ENCODE data around the gene NAXD. TPM values are rescaled to one million over a fixed set of nuclear protein-coding genes. Genes with fewer than 3 reads are reported as not detected.

NAXD gene
- total and polyA plus RNA-seq, 4 experiments from 2014 or later = 20.4 to 33.4 (median 26.5) TPM

- H3K9me3 ChIP-seq (ENCODE audit: control insufficient read depth in 1 of 2, low read length in 2 of 2) = no peaks in the 10 kb centered on the region
- no peaks in the 10 kb centered on the region for H3K27me3 Mint-ChIP-seq
- H3K27ac Mint-ChIP-seq = no peak overlapping the region
- peaks cover 35 to 75% of the 10 kb centered on the region in 2 donors for H3K36me3 Mint-ChIP-seq
- peaks cover 3 to 15% (median 6%) of the 10 kb centered on the region in 4 donors for H3K4me1 Mint-ChIP-seq
- H3K4me1 ChIP-seq (ENCODE audit: insufficient read depth, low read length) = no peaks in the 10 kb centered on the region
- ChIA-PET POLR2A (ENCODE audit: partially characterized antibody) (no interaction called here), CTCF (ENCODE audit: partially characterized antibody) (interaction anchor here (2.5 kb wide), 1 partner anchor 9 kb away, joined by 8 read pairs; no protein-coding TSS in a partner anchor)
- no peak overlapping the region for H3K4me3 Mint-ChIP-seq
- H3K36me3 ChIP-seq (ENCODE audit: insufficient read depth, low read length) = peaks cover 48% of the 10 kb centered on the region
- H3K9me3 Mint-ChIP-seq = no peaks in the 10 kb centered on the region
- H3K27me3 ChIP-seq (ENCODE audit: insufficient read depth, low read length) = no peaks in the 10 kb centered on the region
- no peak overlapping the region for H3K27ac ChIP-seq (ENCODE audit: low read depth, low read length)
- intact Hi-C loops (cut with micrococcal nuclease) = no loop called here
- H3K4me3 ChIP-seq (ENCODE audit: low read length in 2 of 2) = no peak overlapping the region
- DNase-seq = no peak
Observed at GRCh38 chr13:110636053-110636475, 20.7 kb downstream of the NAXD start.

GRCh38 chr13:110636701-110637201, 21.4 kb downstream of the NAXD start:
- Mint-ChIP-seq H3K27me3 (no peaks in the 10 kb centered on the region), H3K4me3 (no peak overlapping the region), H3K9me3 (no peaks in the 10 kb centered on the region), H3K27ac (no peak overlapping the region), H3K36me3 (peaks cover 36 to 77% of the 10 kb centered on the region in 2 donors), H3K4me1 (peaks cover 1 to 10% (median 5%) of the 10 kb centered on the region in 4 donors)
- intact Hi-C loops (cut with micrococcal nuclease) = no loop called here
- POLR2A ChIA-PET (ENCODE audit: partially characterized antibody) = no interaction called here
- Histone ChIP-seq H3K27ac (ENCODE audit: low read depth, low read length) (no peak overlapping the region), H3K36me3 (ENCODE audit: insufficient read depth, low read length) (peaks cover 52% of the 10 kb centered on the region), H3K9me3 (ENCODE audit: control insufficient read depth in 1 of 2, low read length in 2 of 2) (no peaks in the 10 kb centered on the region), H3K4me3 (ENCODE audit: low read length in 2 of 2) (no peak overlapping the region), H3K4me1 (ENCODE audit: insufficient read depth, low read length) (no peaks in the 10 kb centered on the region), H3K27me3 (ENCODE audit: insufficient read depth, low read length) (no peaks in the 10 kb centered on the region)
- CTCF ChIA-PET (ENCODE audit: partially characterized antibody) = interaction anchor here (2.5 kb wide), 1 partner anchor 8 kb away, joined by 8 read pairs; no protein-coding TSS in a partner anchor
- no peak for DNase-seq

GRCh38 chr13:110637275-110637674, 21.9 kb downstream of the NAXD start:
- H3K36me3 ChIP-seq (ENCODE audit: insufficient read depth, low read length) = peaks cover 52% of the 10 kb centered on the region
- no peak for DNase-seq
- H3K4me3 ChIP-seq (ENCODE audit: low read length in 2 of 2) = no peak overlapping the region
- H3K36me3 Mint-ChIP-seq = peaks cover 36 to 72% of the 10 kb centered on the region in 2 donors
- peaks cover 1 to 6% (median 2%) of the 10 kb centered on the region in 4 donors for H3K4me1 Mint-ChIP-seq
- no peaks in the 10 kb centered on the region for H3K4me1 ChIP-seq (ENCODE audit: insufficient read depth, low read length)
- H3K9me3 ChIP-seq (ENCODE audit: control insufficient read depth in 1 of 2, low read length in 2 of 2) = no peaks in the 10 kb centered on the region
- H3K9me3 Mint-ChIP-seq = no peaks in the 10 kb centered on the region
- peak overlapping the region in 2 of 7 donors; percentile 47 to 57 for H3K27ac Mint-ChIP-seq
- no peak overlapping the region for H3K27ac ChIP-seq (ENCODE audit: low read depth, low read length)
- H3K4me3 Mint-ChIP-seq = no peak overlapping the region
- no peaks in the 10 kb centered on the region for H3K27me3 Mint-ChIP-seq
- no peaks in the 10 kb centered on the region for H3K27me3 ChIP-seq (ENCODE audit: insufficient read depth, low read length)
- CTCF ChIA-PET (ENCODE audit: partially characterized antibody) = interaction anchor here (2.5 kb wide), 1 partner anchor 8 kb away, joined by 8 read pairs; no protein-coding TSS in a partner anchor
- POLR2A ChIA-PET (ENCODE audit: partially characterized antibody) = no interaction called here
- intact Hi-C loops (cut with micrococcal nuclease) = no loop called here

GRCh38 chr13:110637747-110638146, 22.4 kb downstream of the NAXD start:
- no peaks in the 10 kb centered on the region for H3K9me3 Mint-ChIP-seq
- CTCF ChIA-PET (ENCODE audit: partially characterized antibody) = no interaction called here
- POLR2A ChIA-PET (ENCODE audit: partially characterized antibody) = no interaction called here
- no peak overlapping the region for H3K4me3 Mint-ChIP-seq
- H3K36me3 ChIP-seq (ENCODE audit: insufficient read depth, low read length) = peaks cover 54% of the 10 kb centered on the region
- DNase-seq = no peak
- no peaks in the 10 kb centered on the region for H3K27me3 Mint-ChIP-seq
- no peaks in the 10 kb centered on the region for H3K4me1 ChIP-seq (ENCODE audit: insufficient read depth, low read length)
- H3K9me3 ChIP-seq (ENCODE audit: control insufficient read depth in 1 of 2, low read length in 2 of 2) = no peaks in the 10 kb centered on the region
- peaks cover 36 to 69% of the 10 kb centered on the region in 2 donors for H3K36me3 Mint-ChIP-seq
- no peak overlapping the region for H3K4me3 ChIP-seq (ENCODE audit: low read length in 2 of 2)
- peaks cover 0 to 1% (median under 1%) of the 10 kb centered on the region in 4 donors for H3K4me1 Mint-ChIP-seq
- intact Hi-C loops (cut with micrococcal nuclease) = no loop called here
- peak overlapping the region in 2 of 7 donors; percentile 47 to 57 for H3K27ac Mint-ChIP-seq
- H3K27me3 ChIP-seq (ENCODE audit: insufficient read depth, low read length) = no peaks in the 10 kb centered on the region
- H3K27ac ChIP-seq (ENCODE audit: low read depth, low read length) = no peak overlapping the region

- Histone ChIP-seq H3K9me3 (ENCODE audit: control insufficient read depth in 1 of 2, low read length in 2 of 2) (no peaks in the 10 kb centered on the region), H3K4me3 (ENCODE audit: low read length in 2 of 2) (no peak overlapping the region), H3K36me3 (ENCODE audit: insufficient read depth, low read length) (peaks cover 56% of the 10 kb centered on the region), H3K27ac (ENCODE audit: low read depth, low read length) (no peak overlapping the region), H3K4me1 (ENCODE audit: insufficient read depth, low read length) (no peaks in the 10 kb centered on the region), H3K27me3 (ENCODE audit: insufficient read depth, low read length) (no peaks in the 10 kb centered on the region)
- intact Hi-C loops (cut with micrococcal nuclease) = no loop called here
- ChIA-PET POLR2A (ENCODE audit: partially characterized antibody) (no interaction called here), CTCF (ENCODE audit: partially characterized antibody) (no interaction called here)
- Mint-ChIP-seq H3K4me1 (peaks cover 0 to 1% (median 0%) of the 10 kb centered on the region in 4 donors), H3K9me3 (no peaks in the 10 kb centered on the region), H3K27me3 (no peaks in the 10 kb centered on the region), H3K4me3 (no peak overlapping the region), H3K27ac (peak overlapping the region in 1 of 7 donors; percentile 30), H3K36me3 (peaks cover 41 to 74% of the 10 kb centered on the region in 2 donors)
- no peak for DNase-seq
Observed at GRCh38 chr13:110638257-110638656, 22.9 kb downstream of the NAXD start.

- CTCF ChIA-PET (ENCODE audit: partially characterized antibody) = no interaction called here
- no peak for DNase-seq
- Mint-ChIP-seq H3K4me3 (no peak overlapping the region), H3K27me3 (no peaks in the 10 kb centered on the region), H3K36me3 (peaks cover 43 to 79% of the 10 kb centered on the region in 2 donors), H3K9me3 (peaks cover 0 to 2% (median 0%) of the 10 kb centered on the region in 8 donors), H3K27ac (peak overlapping the region in 4 of 7 donors; percentile 4 to 74 (median 28)), H3K4me1 (no peaks in the 10 kb centered on the region)
- Histone ChIP-seq H3K27me3 (ENCODE audit: insufficient read depth, low read length) (no peaks in the 10 kb centered on the region), H3K9me3 (ENCODE audit: control insufficient read depth in 1 of 2, low read length in 2 of 2) (no peaks in the 10 kb centered on the region), H3K27ac (ENCODE audit: low read depth, low read length) (no peak overlapping the region), H3K4me1 (ENCODE audit: insufficient read depth, low read length) (no peaks in the 10 kb centered on the region), H3K4me3 (ENCODE audit: low read length in 2 of 2) (no peak overlapping the region), H3K36me3 (ENCODE audit: insufficient read depth, low read length) (peaks cover 57% of the 10 kb centered on the region)
- POLR2A ChIA-PET (ENCODE audit: partially characterized antibody) = interaction anchor here (0.6 kb wide), 1 partner anchor 76 kb away, joined by 3 read pairs; no protein-coding TSS in a partner anchor
- intact Hi-C loops (cut with micrococcal nuclease) = no loop called here
Observed at GRCh38 chr13:110638814-110639806, 23.8 kb downstream of the NAXD start.

- Histone ChIP-seq H3K9me3 (ENCODE audit: control insufficient read depth in 1 of 2, low read length in 2 of 2) (no peaks in the 10 kb centered on the region), H3K4me1 (ENCODE audit: insufficient read depth, low read length) (no peaks in the 10 kb centered on the region), H3K4me3 (ENCODE audit: low read length in 2 of 2) (no peak overlapping the region), H3K27me3 (ENCODE audit: insufficient read depth, low read length) (no peaks in the 10 kb centered on the region), H3K36me3 (ENCODE audit: insufficient read depth, low read length) (peaks cover 54% of the 10 kb centered on the region), H3K27ac (ENCODE audit: low read depth, low read length) (no peak overlapping the region)
- ChIA-PET CTCF (ENCODE audit: partially characterized antibody) (no interaction called here), POLR2A (ENCODE audit: partially characterized antibody) (no interaction called here)
- peaks cover 0 to 4% (median 0%) of the 10 kb centered on the region in 4 donors for H3K4me1 Mint-ChIP-seq
- H3K36me3 Mint-ChIP-seq = peaks cover 40 to 78% of the 10 kb centered on the region in 2 donors
- H3K27ac Mint-ChIP-seq = peak overlapping the region in 6 of 7 donors; percentile 12 to 62 (median 39)
- no peak overlapping the region for H3K4me3 Mint-ChIP-seq
- intact Hi-C loops (cut with micrococcal nuclease) = no loop called here
- no peaks in the 10 kb centered on the region for H3K27me3 Mint-ChIP-seq
- DNase-seq = no peak
- H3K9me3 Mint-ChIP-seq = peaks cover 0 to 2% (median 0%) of the 10 kb centered on the region in 8 donors
Observed at GRCh38 chr13:110639935-110640334, 24.6 kb downstream of the NAXD start.

Data from CD4-positive, alpha-beta memory T cell (primary cell).